Myocyte (in vitro differentiated cells): Measurements from ENCODE around the gene PSMB9. TPM values are rescaled to one million over a fixed set of nuclear protein-coding genes. Genes with fewer than 3 reads are reported as not detected.
"Not testable (repeated sequence)": the region's sequence is repeated elsewhere in the genome, so short reads cannot be mapped to it uniquely, and the experiment has no call there.

Experiments used
- DNase-seq: peaks from one replicate; pipeline ENCODE4 v3.0.0-alpha.2; 2012; ENCODE audit warnings: low read depth
- total RNA-seq: library from RNA; depleted of rRNA; stranded (reverse); fragments of >200 nt; gene quantifications from 2 replicates; pipeline ENCODE4 v1.2.3, GENCODE V29; 2014

PSMB9 gene
- total RNA-seq, 1 donor from 2014 or later: 8.2 TPM

- no peak for DNase-seq
Measured at GRCh38 chr6:32858194-32858593, 4.2 kb downstream of the PSMB9 start.

- no peak for DNase-seq
Measured at GRCh38 chr6:32860674-32861073, 6.7 kb downstream of the PSMB9 start.

- no peak for DNase-seq
Measured at GRCh38 chr6:32862725-32863124, 8.7 kb downstream of the PSMB9 start.

- DNase-seq: no peak
Measured at GRCh38 chr6:32865724-32866443, 11.9 kb downstream of the PSMB9 start.

- DNase-seq: no peak
Measured at GRCh38 chr6:32867022-32867477, 13.1 kb downstream of the PSMB9 start.

GRCh38 chr6:32867554-32868256 is 13.7 kb downstream of the PSMB9 start:
- no peak for DNase-seq

GRCh38 chr6:32868257-32868788 is 14.3 kb downstream of the PSMB9 start:
- peak; percentile 83 for DNase-seq

GRCh38 chr6:32873947-32874346 is 20.0 kb downstream of the PSMB9 start:
- DNase-seq: not testable (repeated sequence)

- DNase-seq: no peak
Measured at GRCh38 chr6:32876603-32877002, 22.6 kb downstream of the PSMB9 start.

- no peak for DNase-seq
Measured at GRCh38 chr6:32879691-32880090, 25.7 kb downstream of the PSMB9 start.

- DNase-seq: not testable (repeated sequence)
Measured at GRCh38 chr6:32880962-32881361, 27.0 kb downstream of the PSMB9 start.

- no peak for DNase-seq
Measured at GRCh38 chr6:32882879-32883250, 28.9 kb downstream of the PSMB9 start.

- DNase-seq: peak; percentile 64
Measured at GRCh38 chr6:32883789-32884188, 29.8 kb downstream of the PSMB9 start.

GRCh38 chr6:32885698-32886286 is 31.8 kb downstream of the PSMB9 start:
- DNase-seq: peak; percentile 77

- peak; percentile 76 for DNase-seq
Measured at GRCh38 chr6:32886681-32887383, 32.8 kb downstream of the PSMB9 start.

GRCh38 chr6:32887616-32888015 is 33.6 kb downstream of the PSMB9 start:
- DNase-seq: no peak

- DNase-seq: no peak
Measured at GRCh38 chr6:32888576-32888975, 34.6 kb downstream of the PSMB9 start.

- DNase-seq: no peak
Measured at GRCh38 chr6:32889533-32889932, 35.5 kb downstream of the PSMB9 start.

GRCh38 chr6:32890831-32891230 is 36.8 kb downstream of the PSMB9 start:
- DNase-seq: no peak

GRCh38 chr6:32894085-32895005 is 40.4 kb downstream of the PSMB9 start:
- peak; percentile 93 for DNase-seq
